Stimulated activated CD4-positive, alpha-beta T cell treated with anti-CD3 and anti-CD28 coated beads, TNF-alpha, amount 100 ng/mL, for 4 hours (primary cell): ENCODE data around the gene KCNJ4.

ENCODE experiments used
- DNase-seq, 3 experiments: peaks; one replicate each; pipeline ENCODE4 v3.0.0-alpha.2; 2020; ENCODE audit warnings: low read depth in 3 of 3

Gene KCNJ4

DNA sequence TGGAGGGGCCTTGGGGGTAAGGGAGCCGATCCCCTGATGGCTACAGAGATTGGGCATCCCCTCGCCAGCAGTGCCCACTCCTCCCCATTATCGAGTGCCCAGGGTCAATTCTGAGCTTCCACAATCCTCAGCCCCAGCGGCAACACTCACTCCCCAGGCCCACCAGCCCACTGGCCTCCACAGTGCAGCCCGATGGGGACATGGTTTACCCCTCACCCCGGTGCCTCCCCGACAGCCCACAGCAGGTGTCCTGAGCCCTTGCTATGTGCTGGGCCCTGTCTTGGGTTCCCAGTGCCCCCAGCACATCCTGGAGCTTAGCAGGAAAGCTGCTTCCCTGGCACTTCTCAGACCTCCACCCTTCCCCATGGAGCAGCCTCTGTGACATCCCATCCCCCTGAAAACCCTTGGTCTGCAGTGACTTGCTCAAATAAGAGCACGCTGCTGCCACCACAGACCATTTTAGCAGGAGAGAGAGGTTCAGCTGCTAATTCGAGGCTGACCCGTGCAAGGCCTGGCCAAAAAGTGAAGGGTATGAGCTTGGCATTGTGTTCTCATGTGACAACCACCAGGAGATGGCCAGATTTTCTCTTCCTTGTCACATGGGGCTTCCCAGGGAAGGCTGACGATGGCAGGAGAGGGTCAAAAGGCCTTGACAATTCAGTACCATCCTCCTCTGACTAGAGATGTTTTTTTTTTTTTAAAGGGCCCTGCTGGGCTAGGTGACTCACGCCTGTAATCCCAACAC is 23.6 kb downstream of the KCNJ4 start:
- no peak for DNase-seq

DNA sequence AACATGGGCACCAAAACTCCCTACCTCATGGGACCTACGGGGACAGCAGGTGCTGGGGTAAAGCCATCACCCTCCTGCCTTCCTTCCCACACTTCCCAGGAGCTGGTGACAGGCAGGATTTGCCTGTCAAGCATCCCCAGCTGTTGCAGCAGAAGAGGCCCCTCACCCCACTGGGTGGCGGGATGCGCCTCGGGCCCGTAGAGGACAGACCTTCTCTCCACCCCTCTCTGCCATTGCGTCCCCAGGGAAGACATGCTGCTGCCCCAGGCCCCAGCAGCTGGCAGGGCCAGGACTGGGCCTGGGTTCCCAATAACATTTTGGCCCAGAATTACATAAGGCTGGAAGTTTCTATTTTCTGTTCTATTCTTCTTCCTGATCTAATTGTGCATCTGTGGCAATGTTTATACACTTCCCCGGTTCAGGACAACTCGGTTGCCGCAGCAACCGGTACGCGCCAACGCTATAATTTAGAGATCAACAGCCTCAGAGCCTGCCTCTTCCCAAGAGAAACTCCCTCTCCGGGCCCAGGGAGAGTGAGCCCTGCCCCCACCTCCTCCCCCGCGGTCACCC is 25.4 kb downstream of the KCNJ4 start:
- no peak for DNase-seq

DNA sequence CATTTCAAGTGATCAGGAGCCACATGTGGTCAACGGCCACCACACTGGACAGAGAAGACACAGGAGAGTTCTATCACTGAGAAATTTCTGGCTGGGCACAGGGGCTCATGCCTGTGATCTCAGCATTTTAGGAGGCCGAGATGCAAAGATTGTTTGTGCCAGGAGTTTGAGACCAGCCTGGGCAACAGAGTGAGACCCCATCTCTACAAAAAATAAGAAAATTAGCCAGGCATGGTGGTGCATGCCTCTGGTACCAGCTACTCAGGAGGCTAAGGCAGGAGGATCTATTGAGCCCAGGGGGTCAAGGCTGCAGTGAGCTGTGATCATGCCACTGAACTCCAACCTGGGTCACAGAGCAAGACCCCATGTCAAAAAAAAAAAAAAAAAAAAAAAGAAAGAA is 26.3 kb downstream of the KCNJ4 start:
- no peak for DNase-seq

DNA sequence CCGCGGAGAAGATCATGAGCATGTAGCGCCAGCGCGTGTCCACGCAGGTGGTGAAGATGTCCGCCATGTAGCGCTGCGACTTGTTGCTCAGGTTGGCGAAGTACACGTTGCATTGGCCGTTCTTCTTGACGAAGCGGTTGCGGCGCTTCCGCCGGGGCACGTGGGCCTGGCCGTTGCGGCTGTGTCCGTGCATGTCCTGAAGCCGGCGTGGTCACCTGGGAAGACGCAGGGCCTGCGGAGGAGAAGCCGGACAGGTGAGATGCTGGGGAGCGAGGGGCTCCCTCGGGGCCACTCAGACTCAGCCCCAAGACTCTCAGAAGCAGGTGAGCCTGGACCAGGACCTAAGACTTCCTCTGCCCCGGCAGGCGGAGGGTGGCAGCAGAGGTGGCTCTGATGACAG is 27.1 kb downstream of the KCNJ4 start:
- DNase-seq = no peak

DNA sequence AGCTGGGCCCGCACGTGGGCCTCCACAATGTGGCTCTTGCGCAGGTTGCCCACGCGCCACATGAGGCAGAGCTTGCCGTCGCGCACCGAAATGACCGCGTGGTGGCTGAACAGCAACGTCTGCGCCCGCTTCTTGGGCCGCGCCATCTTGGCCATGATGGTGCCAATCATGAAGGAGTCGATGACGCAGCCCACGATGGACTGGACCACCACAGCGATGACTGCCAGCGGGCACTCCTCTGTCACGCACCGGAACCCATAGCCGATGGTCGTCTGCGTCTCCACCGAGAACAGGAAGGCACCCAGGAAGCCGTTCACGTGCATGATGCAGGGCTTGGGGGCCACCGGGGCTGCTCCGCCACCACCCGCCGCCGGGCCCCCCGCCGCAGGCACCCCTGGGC is 27.5 kb downstream of the KCNJ4 start:
- DNase-seq = no peak

DNA sequence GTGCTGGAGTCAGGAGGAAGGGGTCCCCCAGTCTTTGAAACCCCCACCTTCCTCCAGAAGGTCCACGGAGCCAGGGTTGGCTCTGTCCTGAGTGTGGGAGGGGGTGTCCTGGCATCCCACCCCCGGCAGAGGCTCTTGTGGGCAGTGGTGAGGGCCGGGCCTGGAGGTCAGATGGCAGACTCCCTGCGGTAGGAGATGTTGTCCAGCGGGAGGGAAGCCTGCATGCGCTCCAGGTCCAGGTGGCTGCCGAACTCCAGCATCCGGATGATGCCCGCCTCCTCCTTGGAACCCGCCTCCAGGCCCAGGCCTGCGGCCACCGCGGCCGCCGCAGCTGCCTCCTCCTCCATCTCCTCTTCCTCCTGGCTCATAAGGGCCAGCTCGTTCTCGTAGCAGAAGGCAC is 28.4 kb downstream of the KCNJ4 start:
- DNase-seq = no peak

DNA sequence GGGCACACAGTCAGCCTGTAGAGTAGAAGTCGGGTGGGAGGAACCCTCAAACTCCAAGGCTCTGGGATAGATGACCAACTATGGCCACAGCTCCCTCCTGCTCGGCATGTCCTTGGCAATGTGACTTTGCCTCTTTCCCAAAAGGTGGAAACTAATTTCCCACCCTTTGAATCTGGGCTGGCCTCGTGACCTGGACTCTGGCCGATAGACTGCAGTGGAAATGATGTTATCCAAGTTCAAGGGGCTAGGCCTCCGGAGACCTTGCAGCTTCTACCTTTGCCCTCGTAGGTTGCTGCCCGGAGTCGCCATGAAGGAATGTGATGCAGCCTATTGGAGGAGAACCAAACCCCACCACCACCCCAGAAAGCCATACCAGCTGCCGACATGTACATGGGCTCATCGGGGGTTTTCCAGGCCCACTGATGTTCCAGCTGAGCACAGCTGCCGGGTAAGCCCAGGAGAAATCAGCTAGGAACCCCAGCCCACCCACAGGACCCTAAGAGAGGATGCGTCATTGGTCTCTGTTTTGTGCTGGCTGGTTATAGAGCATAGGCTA is 30.4 kb downstream of the KCNJ4 start:
- DNase-seq = no peak

- DNase-seq = no peak
Observed at GRCh38 chr22:38423512-38424503, 31.2 kb downstream of the KCNJ4 start.

- DNase-seq = no peak
Observed at GRCh38 chr22:38422611-38423511, 32.1 kb downstream of the KCNJ4 start.

DNA sequence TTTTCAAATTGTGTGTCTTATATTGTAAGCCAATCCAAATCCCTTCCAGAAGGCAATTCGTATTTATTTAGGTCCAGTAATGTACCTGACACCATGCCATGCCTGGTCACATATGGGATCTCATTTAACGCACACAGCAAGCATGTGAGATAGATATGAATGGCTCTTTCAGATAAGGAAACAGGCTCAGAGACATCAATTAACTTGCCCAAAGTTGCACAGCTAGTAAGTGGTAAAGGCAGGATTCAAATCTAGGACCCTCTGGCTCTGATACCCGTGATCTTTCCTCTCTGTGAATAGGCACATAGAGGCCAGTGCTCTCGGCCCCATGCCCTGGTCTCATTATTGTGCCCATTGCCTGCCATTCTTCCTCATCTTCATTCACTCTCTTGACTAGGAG is 34.3 kb downstream of the KCNJ4 start:
- DNase-seq = no peak

- no peak for DNase-seq
Observed at GRCh38 chr22:38419858-38420160, 35.2 kb downstream of the KCNJ4 start.

DNA sequence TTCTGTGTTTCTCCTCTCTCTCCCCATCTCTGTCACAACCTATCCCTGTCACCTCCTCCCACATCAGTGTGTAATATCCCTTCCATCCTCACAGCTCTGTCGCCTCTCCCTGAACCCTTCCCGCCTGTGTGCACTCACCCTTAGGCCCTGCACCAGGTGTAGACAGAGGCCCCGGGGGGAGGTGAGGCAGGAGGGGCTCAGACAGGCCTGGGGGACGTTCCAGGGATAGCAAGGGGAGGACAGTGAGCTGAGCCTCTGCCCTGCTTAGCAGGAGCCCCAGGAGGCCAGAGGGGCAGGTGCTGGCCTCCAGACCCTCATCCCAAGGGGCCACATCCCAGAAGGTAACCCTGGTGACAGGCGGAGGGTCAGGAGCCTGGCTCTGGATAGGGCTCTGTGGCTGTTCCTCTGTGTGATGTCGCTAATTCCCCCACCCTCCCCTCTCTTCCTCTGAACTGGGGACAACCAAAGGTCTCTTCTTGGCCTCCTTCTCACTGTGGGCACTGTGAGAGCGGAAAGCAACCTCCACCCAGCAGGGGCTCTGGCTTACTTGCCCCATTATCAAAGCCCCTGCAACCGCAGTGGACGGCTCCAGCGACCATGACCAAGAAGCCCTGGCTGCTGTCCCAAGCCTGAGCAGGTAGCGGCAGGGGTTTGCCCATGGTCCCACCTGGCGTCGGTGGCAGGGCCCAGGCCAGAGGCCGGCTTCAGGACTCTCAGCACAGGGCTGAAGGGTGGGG is 35.7 kb downstream of the KCNJ4 start:
- no peak for DNase-seq

- DNase-seq = no peak
Observed at GRCh38 chr22:38418589-38418988, 36.4 kb downstream of the KCNJ4 start.

- DNase-seq = no peak
Observed at GRCh38 chr22:38417252-38418060, 37.5 kb downstream of the KCNJ4 start.

GRCh38 chr22:38416621-38417251 is 38.3 kb downstream of the KCNJ4 start:
- DNase-seq = no peak

- DNase-seq = no peak
Observed at GRCh38 chr22:38415561-38416321, 39.3 kb downstream of the KCNJ4 start.

GRCh38 chr22:38415046-38415445 is 40.0 kb downstream of the KCNJ4 start:
- no peak for DNase-seq

DNA sequence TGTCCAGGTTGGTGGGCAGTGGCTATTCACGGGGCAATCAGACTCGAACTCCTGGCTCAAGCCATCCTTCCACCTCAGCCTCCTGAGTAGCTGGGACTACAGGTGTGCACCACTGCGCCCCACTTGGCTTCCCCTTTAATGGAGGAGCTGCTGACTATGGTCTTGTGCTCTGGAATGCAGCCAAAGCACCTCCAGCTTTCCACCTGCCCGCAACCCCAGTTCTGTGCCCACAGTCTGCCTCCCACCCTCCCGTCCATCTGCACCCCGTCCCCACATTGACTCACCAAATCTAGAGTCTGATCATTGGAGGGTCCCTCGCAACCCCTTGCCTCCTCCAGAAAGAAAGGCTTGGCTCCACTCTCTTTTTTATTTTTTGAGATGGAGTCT is 41.0 kb downstream of the KCNJ4 start:
- DNase-seq = no peak
